Measurements from ENCODE around the gene NARS2. TPM values are rescaled to one million over a fixed set of nuclear protein-coding genes. Genes with fewer than 3 reads are reported as not detected.

NARS2 gene
- total and polyA plus RNA-seq, 2 donors (not counting 1 experiment from before 2014, with no cell fraction given) = 13.2 to 15.7 TPM

GRCh38 chr11:78425399-78426070, 149.1 kb downstream of the NARS2 start:
- Histone ChIP-seq H3K4me1 (ENCODE audit: control insufficient read depth, extremely low read depth, insufficient read depth, low read length) (no peaks in the 10 kb centered on the region), H3K27ac (ENCODE audit: insufficient read depth, low read length) (no peak overlapping the region), H3K36me3 (ENCODE audit: control insufficient read depth, insufficient read depth, low read length) (no peaks in the 10 kb centered on the region), H3K9me3 (ENCODE audit: control insufficient read depth, insufficient read depth, low read depth, low read length) (no peaks in the 10 kb centered on the region), H3K4me2 (ENCODE audit: extremely low read depth, insufficient read depth, low read length) (no peak overlapping the region), H2AFZ (ENCODE audit: low read length) (no peak overlapping the region), H4K20me1 (ENCODE audit: control insufficient read depth, extremely low read depth, insufficient read depth, low read length) (no peaks in the 10 kb centered on the region), H3K79me2 (ENCODE audit: control insufficient read depth, insufficient read depth, low read length) (no peaks in the 10 kb centered on the region), H3K9ac (ENCODE audit: insufficient read depth, low read length) (no peak overlapping the region), H3K4me3 (replicated peaks in 1 of 4; ENCODE audit: control extremely low read depth in 1 of 4, insufficient read depth in 1 of 4, low read depth in 3 of 4, low read length in 4 of 4) (no peak overlapping the region), H3K27me3 (ENCODE audit: control insufficient read depth, insufficient read depth, low read length) (no peaks in the 10 kb centered on the region)
- DNase-seq (ENCODE audit: low read depth in 2 of 2) = no peak
- TF ChIP-seq EZH2 (IDR thresholded peaks at IDR 0.05; ENCODE audit: low read length, missing control alignments) = no peak
- TF ChIP-seq, protein P1, sequence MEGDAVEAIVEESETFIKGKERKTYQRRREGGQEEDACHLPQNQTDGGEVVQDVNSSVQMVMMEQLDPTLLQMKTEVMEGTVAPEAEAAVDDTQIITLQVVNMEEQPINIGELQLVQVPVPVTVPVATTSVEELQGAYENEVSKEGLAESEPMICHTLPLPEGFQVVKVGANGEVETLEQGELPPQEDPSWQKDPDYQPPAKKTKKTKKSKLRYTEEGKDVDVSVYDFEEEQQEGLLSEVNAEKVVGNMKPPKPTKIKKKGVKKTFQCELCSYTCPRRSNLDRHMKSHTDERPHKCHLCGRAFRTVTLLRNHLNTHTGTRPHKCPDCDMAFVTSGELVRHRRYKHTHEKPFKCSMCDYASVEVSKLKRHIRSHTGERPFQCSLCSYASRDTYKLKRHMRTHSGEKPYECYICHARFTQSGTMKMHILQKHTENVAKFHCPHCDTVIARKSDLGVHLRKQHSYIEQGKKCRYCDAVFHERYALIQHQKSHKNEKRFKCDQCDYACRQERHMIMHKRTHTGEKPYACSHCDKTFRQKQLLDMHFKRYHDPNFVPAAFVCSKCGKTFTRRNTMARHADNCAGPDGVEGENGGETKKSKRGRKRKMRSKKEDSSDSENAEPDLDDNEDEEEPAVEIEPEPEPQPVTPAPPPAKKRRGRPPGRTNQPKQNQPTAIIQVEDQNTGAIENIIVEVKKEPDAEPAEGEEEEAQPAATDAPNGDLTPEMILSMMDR (conservative IDR thresholded peaks at IDR 0.05 in 1 of 2, IDR thresholded peaks at IDR 0.05 in 1 of 2; ENCODE audit: low read depth in 1 of 2, low read length in 2 of 2) = no peak

DNA sequence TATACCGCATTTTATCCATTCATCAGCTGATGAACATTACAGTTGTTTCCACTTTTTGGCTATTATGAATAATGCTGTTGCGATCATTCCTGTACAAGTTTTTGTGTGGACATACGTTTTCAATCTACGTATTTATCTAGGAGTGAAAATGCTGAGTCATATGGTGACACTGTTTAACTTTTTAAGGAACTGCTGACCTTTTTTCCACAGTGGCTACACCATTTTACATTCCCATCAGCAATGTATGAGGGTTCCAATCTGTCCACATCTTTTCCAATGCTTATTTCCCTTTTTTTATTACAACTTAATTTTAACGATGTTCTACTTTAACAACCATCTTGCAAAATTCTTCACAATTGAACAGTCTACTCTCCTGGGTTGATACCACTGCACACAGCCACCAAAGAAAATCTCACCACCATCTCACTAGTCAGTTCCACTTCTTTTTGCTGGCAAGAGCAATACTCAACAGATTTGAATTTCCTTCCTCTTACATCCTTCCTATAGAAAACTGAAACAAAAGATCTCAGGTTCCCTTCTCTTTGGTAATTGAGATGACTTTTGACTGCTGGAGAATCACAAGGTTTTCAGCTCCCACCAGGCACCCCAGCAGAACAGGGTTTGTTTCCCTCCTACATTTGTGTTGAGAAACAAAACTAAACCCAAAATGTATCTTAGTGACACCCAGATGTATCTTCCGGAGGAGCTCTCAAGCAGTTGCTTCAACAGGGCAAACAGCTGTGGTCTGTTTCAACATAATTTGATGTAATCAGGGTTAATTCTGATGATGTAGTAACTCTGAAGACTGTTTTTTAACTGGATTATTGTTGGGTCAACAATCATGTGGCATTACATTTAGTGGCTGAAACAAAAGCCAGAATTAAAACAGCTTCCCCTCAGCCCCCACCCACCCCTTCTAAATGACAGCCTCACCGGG, 150.1 kb downstream of the NARS2 start:
- peaks cover 2% of the 10 kb centered on the region for H3K4me1 ChIP-seq (ENCODE audit: control insufficient read depth, extremely low read depth, insufficient read depth, low read length)
- peak; percentile 40 to 91 for DNase-seq (ENCODE audit: low read depth in 2 of 2)
- no peaks in the 10 kb centered on the region for H3K36me3 ChIP-seq (ENCODE audit: control insufficient read depth, insufficient read depth, low read length)
- H3K4me2 ChIP-seq (ENCODE audit: extremely low read depth, insufficient read depth, low read length) = no peak overlapping the region
- no peaks in the 10 kb centered on the region for H3K27me3 ChIP-seq (ENCODE audit: control insufficient read depth, insufficient read depth, low read length)
- no peak overlapping the region for H3K9ac ChIP-seq (ENCODE audit: insufficient read depth, low read length)
- no peaks in the 10 kb centered on the region for H3K9me3 ChIP-seq (ENCODE audit: control insufficient read depth, insufficient read depth, low read depth, low read length)
- H3K79me2 ChIP-seq (ENCODE audit: control insufficient read depth, insufficient read depth, low read length) = no peaks in the 10 kb centered on the region
- no peak overlapping the region for H3K27ac ChIP-seq (ENCODE audit: insufficient read depth, low read length)
- H2AFZ ChIP-seq (ENCODE audit: low read length) = no peak overlapping the region
- no peak for TF ChIP-seq EZH2 (IDR thresholded peaks at IDR 0.05; ENCODE audit: low read length, missing control alignments)
- TF ChIP-seq, protein P1 (conservative IDR thresholded peaks at IDR 0.05 in 1 of 2, IDR thresholded peaks at IDR 0.05 in 1 of 2; ENCODE audit: low read depth in 1 of 2, low read length in 2 of 2) = no peak
- no peak overlapping the region for H3K4me3 ChIP-seq (replicated peaks in 1 of 4; ENCODE audit: control extremely low read depth in 1 of 4, insufficient read depth in 1 of 4, low read depth in 3 of 4, low read length in 4 of 4)
- H4K20me1 ChIP-seq (ENCODE audit: control insufficient read depth, extremely low read depth, insufficient read depth, low read length) = no peaks in the 10 kb centered on the region

DNA sequence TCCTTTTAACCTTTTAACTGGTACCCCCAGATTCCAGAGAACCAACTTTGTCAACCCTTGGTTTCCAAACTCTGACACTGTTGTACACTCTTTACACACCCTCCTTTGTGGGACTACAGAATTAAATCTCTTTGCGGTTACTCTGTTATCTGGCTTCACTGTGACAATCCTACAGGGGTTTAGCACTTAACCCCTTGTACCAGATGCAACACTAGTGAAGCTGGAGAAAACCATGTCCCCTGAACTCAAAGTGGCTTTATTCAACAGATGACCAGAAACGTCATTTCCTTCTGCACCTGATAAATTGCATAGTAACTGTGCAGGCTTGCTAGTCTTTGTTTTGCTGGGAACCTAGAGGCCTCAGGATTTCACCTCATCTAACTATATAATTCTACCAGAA, 151.4 kb downstream of the NARS2 start:
- H2AFZ ChIP-seq (ENCODE audit: low read length) = no peak overlapping the region
- no peaks in the 10 kb centered on the region for H3K27me3 ChIP-seq (ENCODE audit: control insufficient read depth, insufficient read depth, low read length)
- no peaks in the 10 kb centered on the region for H4K20me1 ChIP-seq (ENCODE audit: control insufficient read depth, extremely low read depth, insufficient read depth, low read length)
- no peak overlapping the region for H3K4me3 ChIP-seq (replicated peaks in 1 of 4; ENCODE audit: control extremely low read depth in 1 of 4, insufficient read depth in 1 of 4, low read depth in 3 of 4, low read length in 4 of 4)
- no peak for TF ChIP-seq EZH2 (IDR thresholded peaks at IDR 0.05; ENCODE audit: low read length, missing control alignments)
- TF ChIP-seq, protein P1 (conservative IDR thresholded peaks at IDR 0.05 in 1 of 2, IDR thresholded peaks at IDR 0.05 in 1 of 2; ENCODE audit: low read depth in 1 of 2, low read length in 2 of 2) = no peak
- H3K27ac ChIP-seq (ENCODE audit: insufficient read depth, low read length) = no peak overlapping the region
- no peaks in the 10 kb centered on the region for H3K36me3 ChIP-seq (ENCODE audit: control insufficient read depth, insufficient read depth, low read length)
- H3K4me2 ChIP-seq (ENCODE audit: extremely low read depth, insufficient read depth, low read length) = no peak overlapping the region
- H3K9me3 ChIP-seq (ENCODE audit: control insufficient read depth, insufficient read depth, low read depth, low read length) = no peaks in the 10 kb centered on the region
- no peak overlapping the region for H3K9ac ChIP-seq (ENCODE audit: insufficient read depth, low read length)
- no peak for DNase-seq (ENCODE audit: low read depth in 2 of 2)
- no peaks in the 10 kb centered on the region for H3K79me2 ChIP-seq (ENCODE audit: control insufficient read depth, insufficient read depth, low read length)
- H3K4me1 ChIP-seq (ENCODE audit: control insufficient read depth, extremely low read depth, insufficient read depth, low read length) = peaks cover 12% of the 10 kb centered on the region

All from fibroblast of lung (primary cell).